Activated CD8-positive, alpha-beta memory T cell treated with anti-CD3 and anti-CD28 coated beads for 4 hours (primary cell): ENCODE data around the gene ATF5.

Source experiments
- DNase-seq, 2 donors: peaks; one replicate each; pipeline ENCODE4 v3.0.0-alpha.2; 2020; ENCODE audit warnings: low read depth in 2 of 2

Gene ATF5

GRCh38 chr19:49929121-49929610 lies at the start of gene ATF5, which contains the start of gene NUP62:
Gene ATF5 (plus strand): TSS chr19:49929205. CDS start chr19:49930851, 1,646 bp downstream.
Gene NUP62 (minus strand): TSS chr19:49929504. CDS start chr19:49909807, 19,697 bp downstream.
- peak; percentile 85 to 88 for DNase-seq

- no peak for DNase-seq
These were observed 49.6 kb upstream of the ATF5 start for GRCh38 chr19:49879243-49879963.

GRCh38 chr19:49880162-49880869 lies 48.7 kb upstream of the ATF5 start:
- no peak for DNase-seq

GRCh38 chr19:49881186-49881585 lies 47.8 kb upstream of the ATF5 start:
- DNase-seq, result no peak

GRCh38 chr19:49881672-49882394 lies 47.2 kb upstream of the ATF5 start:
- DNase-seq, result no peak

GRCh38 chr19:49882643-49883042 lies 46.4 kb upstream of the ATF5 start:
- DNase-seq, result no peak

GRCh38 chr19:49883094-49883493 lies 45.9 kb upstream of the ATF5 start:
- DNase-seq, result no peak

GRCh38 chr19:49884109-49884508 lies 44.9 kb upstream of the ATF5 start:
- no peak for DNase-seq

GRCh38 chr19:49884760-49885159 lies 44.2 kb upstream of the ATF5 start:
- no peak for DNase-seq

GRCh38 chr19:49887037-49887664 lies 41.9 kb upstream of the ATF5 start:
- no peak for DNase-seq

- DNase-seq, result no peak
These were observed 41.1 kb upstream of the ATF5 start for GRCh38 chr19:49887665-49888509.

- no peak for DNase-seq
These were observed 40.5 kb upstream of the ATF5 start for GRCh38 chr19:49888510-49888824.

GRCh38 chr19:49889038-49889686 lies 39.8 kb upstream of the ATF5 start:
- DNase-seq, result no peak

GRCh38 chr19:49889687-49890348 lies 39.2 kb upstream of the ATF5 start:
- peak; percentile 47 to 49 for DNase-seq

- peak; percentile 33 to 46 for DNase-seq
These were observed 38.4 kb upstream of the ATF5 start for GRCh38 chr19:49890349-49891311.

GRCh38 chr19:49891393-49891792 lies 37.6 kb upstream of the ATF5 start:
- no peak for DNase-seq

GRCh38 chr19:49892716-49893115 lies 36.3 kb upstream of the ATF5 start:
- no peak for DNase-seq

GRCh38 chr19:49894011-49894664 lies 34.9 kb upstream of the ATF5 start:
- DNase-seq, result no peak
